Measurements from ENCODE around the gene CNTNAP2. TPM values are rescaled to one million over a fixed set of nuclear protein-coding genes. Genes with fewer than 3 reads are reported as not detected.

The CNTNAP2 gene
- total and polyA plus RNA-seq, 2 of the 8 experiments (the other 6 are each of a cell fraction or from before 2014, with no cell fraction given): 27.9 to 71.0 TPM

DNA sequence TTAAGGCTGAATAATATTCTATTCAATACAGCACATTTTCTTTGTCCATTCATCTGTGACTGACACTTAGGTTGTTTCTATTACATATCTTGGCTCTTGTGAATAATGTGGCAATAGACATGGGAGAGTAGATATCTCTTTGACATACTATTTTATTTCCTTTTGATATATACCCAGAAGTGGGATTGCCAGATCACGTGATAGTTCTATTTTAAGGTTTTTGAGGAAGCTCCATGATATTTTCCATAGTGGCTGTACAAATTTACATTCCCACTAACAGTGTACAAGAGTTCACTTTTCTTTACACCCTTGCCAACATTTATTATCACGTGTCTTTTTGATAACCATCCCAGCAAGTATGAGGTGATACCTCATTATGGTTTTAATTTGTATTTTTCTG is 1114.7 kb downstream of the CNTNAP2 start:
- Histone ChIP-seq H2BK15ac (ENCODE audit: low read length) (no peak overlapping the region), H4K8ac (ENCODE audit: extremely low read depth, insufficient read depth, low read length) (no peak overlapping the region), H4K91ac (replicated peaks; ENCODE audit: insufficient read length, low read length) (no peak overlapping the region), H2BK5ac (ENCODE audit: low read depth, low read length) (no peak overlapping the region), H3K4ac (replicated peaks; ENCODE audit: insufficient read length, low read depth, low read length) (no peak overlapping the region), H3K56ac (replicated peaks; ENCODE audit: insufficient read length, low read depth, low read length) (no peak overlapping the region), H3K79me1 (ENCODE audit: low read depth, low read length) (no peaks in the 10 kb centered on the region), H2AFZ (ENCODE audit: low read length) (no peak overlapping the region), H2BK120ac (replicated peaks; ENCODE audit: low read depth, low read length) (no peak overlapping the region), H2AK5ac (ENCODE audit: low read depth, low read length) (no peak overlapping the region), H4K5ac (ENCODE audit: insufficient read length, low read depth, low read length) (no peak overlapping the region), H2BK12ac (ENCODE audit: low read depth, low read length) (no peak overlapping the region), H2BK20ac (ENCODE audit: low read length) (no peak overlapping the region), H3K14ac (ENCODE audit: insufficient read length) (no peak overlapping the region), H3K79me2 (ENCODE audit: control insufficient read depth in 1 of 2, insufficient read depth in 2 of 2, low read length in 2 of 2) (no peaks in the 10 kb centered on the region), H3K27me3 (replicated peaks in 1 of 4; ENCODE audit: control insufficient read depth in 3 of 4, extremely low read depth in 1 of 4, insufficient read depth in 3 of 4, low read length in 3 of 4) (no peaks in the 10 kb centered on the region), H3K4me1 (replicated peaks in 1 of 4; ENCODE audit: control insufficient read depth in 3 of 4, insufficient read depth in 4 of 4, low read length in 3 of 4) (no peaks in the 10 kb centered on the region), H3K18ac (ENCODE audit: extremely low read depth, low read length) (no peak overlapping the region), H3K27ac (ENCODE audit: low read depth, low read length) (no peak overlapping the region), H3K4me3 (ENCODE audit: extremely low read depth in 1 of 4, insufficient read depth in 2 of 4, low read depth in 3 of 4, low read length in 4 of 4) (no peak overlapping the region), H3K9me3 (ENCODE audit: insufficient read depth in 2 of 2, low read depth in 1 of 2, low read length in 1 of 2) (no peaks in the 10 kb centered on the region), H3K4me2 (ENCODE audit: insufficient read depth in 1 of 2, low read depth in 2 of 2, low read length in 2 of 2) (no peak overlapping the region), H3K23ac (ENCODE audit: insufficient read length) (no peak overlapping the region), H3K9ac (replicated peaks in 1 of 4; ENCODE audit: extremely low read depth in 1 of 4, low read depth in 3 of 4, low read length in 3 of 4) (no peak overlapping the region), H3K36me3 (ENCODE audit: control insufficient read depth in 2 of 4, insufficient read depth in 4 of 4, low read length in 3 of 4) (no peaks in the 10 kb centered on the region), H3K23me2 (ENCODE audit: low read depth, low read length) (no peaks in the 10 kb centered on the region; the same call in 1 of the 2 replicates), H4K20me1 (replicated peaks in 1 of 2; ENCODE audit: control insufficient read depth in 1 of 2, insufficient read depth in 2 of 2, low read length in 2 of 2) (no peaks in the 10 kb centered on the region)
- WGBS, 2 experiments (ENCODE audit: extremely low coverage in 1 of 2, insufficient coverage in 1 of 2, insufficient read length in 1 of 2, insufficient replicate concordance in 2 of 2, low coverage in 1 of 2, low lambda C conversion rate in 2 of 2, missing lambda C conversion rate in 1 of 2): 88% methylated on average over 2 of the region's 2 CpGs; no CpG with 5 or more reads in 1 of the 2 experiments
- CTCF ChIA-PET (ENCODE audit: partially characterized antibody): no interaction called here
- POLR2A ChIA-PET (ENCODE audit: partially characterized antibody): no interaction called here
- FAIRE-seq: no peak
- no peak for DNase-seq (ENCODE audit: low read depth in 1 of 2, low spot score in 2 of 2)
- TF ChIP-seq SP4 (IDR thresholded peaks at IDR 0.05; ENCODE audit: low read length) (no peak), RFX5 (IDR thresholded peaks at IDR 0.05; ENCODE audit: borderline replicate concordance, low read depth, low read length) (no peak), KDM1A (IDR thresholded peaks at IDR 0.05; ENCODE audit: borderline replicate concordance, low read length) (no peak), SIN3A (conservative IDR thresholded peaks at IDR 0.05 in 1 of 2, IDR thresholded peaks at IDR 0.05 in 1 of 2; ENCODE audit: low read depth in 1 of 2, low read length in 2 of 2) (no peak), CREB1 (IDR thresholded peaks at IDR 0.05) (no peak), PHF8 (conservative IDR thresholded peaks at IDR 0.05; ENCODE audit: low read depth, low read length) (no peak)
- TF ChIP-seq, protein P1, sequence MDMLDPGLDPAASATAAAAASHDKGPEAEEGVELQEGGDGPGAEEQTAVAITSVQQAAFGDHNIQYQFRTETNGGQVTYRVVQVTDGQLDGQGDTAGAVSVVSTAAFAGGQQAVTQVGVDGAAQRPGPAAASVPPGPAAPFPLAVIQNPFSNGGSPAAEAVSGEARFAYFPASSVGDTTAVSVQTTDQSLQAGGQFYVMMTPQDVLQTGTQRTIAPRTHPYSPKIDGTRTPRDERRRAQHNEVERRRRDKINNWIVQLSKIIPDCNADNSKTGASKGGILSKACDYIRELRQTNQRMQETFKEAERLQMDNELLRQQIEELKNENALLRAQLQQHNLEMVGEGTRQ (IDR thresholded peaks at IDR 0.05; ENCODE audit: low read length): no peak
